GM23248 (cell line): Measurements from ENCODE around the gene H6PD. TPM values are rescaled to one million over a fixed set of nuclear protein-coding genes. Genes with fewer than 3 reads are reported as not detected.

ENCODE experiments used
- DNase-seq: peaks from one replicate; pipeline ENCODE4 v3.0.0-alpha.2; 2015
- H2AFZ ChIP-seq: fragments of 200-600 bp; sonication (generic); 2 replicates; pipeline ENCODE4 v1.6.1; 2016; ENCODE audit warnings: antibody characterized with exemption
- H3F3A ChIP-seq: fragments of 200-600 bp; sonication (generic); 2 replicates; pipeline ENCODE4 v1.6.1; 2016; ENCODE audit warnings: mild to moderate bottlenecking, antibody characterized with exemption, mixed run types; ENCODE audit not compliant: insufficient read depth
- H3K27ac ChIP-seq: fragments of 200-600 bp; sonication (generic); 2 replicates; pipeline ENCODE4 v1.5.1; 2016; ENCODE audit warnings: mild to moderate bottlenecking
- H3K27me3 ChIP-seq: fragments of 200-600 bp; sonication (generic); replicated peaks from 2 replicates; pipeline ENCODE4 v1.6.1; 2016; ENCODE audit warnings: mild to moderate bottlenecking; ENCODE audit not compliant: insufficient read depth
- H3K36me3 ChIP-seq: fragments of 200-600 bp; sonication (generic); 2 replicates; pipeline ENCODE4 v1.6.1; 2016; ENCODE audit warnings: low read depth, mild to moderate bottlenecking
- H3K4me1 ChIP-seq: fragments of 200-600 bp; sonication (generic); 2 replicates; pipeline ENCODE4 v1.6.1; 2016; ENCODE audit warnings: mild to moderate bottlenecking; ENCODE audit not compliant: insufficient read depth
- H3K4me2 ChIP-seq: fragments of 200-600 bp; sonication (generic); one replicate; pipeline ENCODE4 v1.6.1; 2016; ENCODE audit warnings: mild to moderate bottlenecking; ENCODE audit not compliant: unreplicated experiment
- H3K4me3 ChIP-seq: fragments of 200-600 bp; sonication (generic); 2 replicates; pipeline ENCODE4 v1.5.1; 2016; ENCODE audit warnings: mild to moderate bottlenecking
- H3K79me2 ChIP-seq: fragments of 200-600 bp; sonication (generic); 2 replicates; pipeline ENCODE4 v1.6.1; 2016; ENCODE audit warnings: mild to moderate bottlenecking; ENCODE audit not compliant: insufficient read depth
- H3K9ac ChIP-seq: fragments of 200-600 bp; sonication (generic); 2 replicates; pipeline ENCODE4 v1.6.1; 2016; ENCODE audit warnings: mild to moderate bottlenecking
- H3K9me2 ChIP-seq: fragments of 200-600 bp; sonication (generic); 2 replicates; pipeline ENCODE4 v1.6.1; 2016; ENCODE audit warnings: mixed run types, mild to moderate bottlenecking, moderate library complexity; ENCODE audit not compliant: insufficient read depth
- H3K9me3 ChIP-seq: fragments of 200-600 bp; sonication (generic); one replicate; pipeline ENCODE4 v1.6.1; 2017; ENCODE audit warnings: low read depth
- H4K20me1 ChIP-seq: fragments of 200-600 bp; sonication (generic); 2 replicates; pipeline ENCODE4 v1.6.0; 2016; ENCODE audit not compliant: insufficient read depth
- EZH2 ChIP-seq: fragments of 200-600 bp; sonication (generic); IDR thresholded peaks from 2 replicates; pipeline ENCODE4 v1.6.1; 2018; ENCODE audit warnings: antibody characterized with exemption, mild to moderate bottlenecking; ENCODE audit not compliant: insufficient read depth, poor library complexity, severe bottlenecking
- EZH2phosphoT487 ChIP-seq: fragments of 200-600 bp; sonication (generic); IDR thresholded peaks from 2 replicates; pipeline ENCODE4 v1.6.1; 2018; ENCODE audit warnings: antibody characterized with exemption, moderate library complexity, mild to moderate bottlenecking, low read depth; ENCODE audit not compliant: insufficient read depth
- WGBS, 2 experiments: methylation state at CpG; one replicate each; pipeline ENCODE4 v1.1.6; 2015 to 2017; ENCODE audit warnings: low lambda C conversion rate in 2 of 2, low coverage in 1 of 2; ENCODE audit errors: missing lambda C conversion rate in 2 of 2; 5-methylcytosine and 5-hydroxymethylcytosine counted together
- in situ Hi-C: fragments of 300-500 bp; cut with MboI; formaldehyde crosslinking; loops from 2 replicates; pipeline ENCODE4 v1.15.0; 2020
- polyA plus RNA-seq: library from polyadenylated mRNA; unstranded; fragments of >200 nt; fragmentation: Nextera tagmentation; extraction: Ambion mirVana; gene quantifications from 2 replicates; pipeline ENCODE4 v1.2.1, GENCODE V29; 2016
- total RNA-seq: library from RNA; depleted of rRNA; stranded (reverse); fragments of >200 nt; shearing (Covaris generic); gene quantifications from 2 replicates; pipeline ENCODE4 v1.2.3, GENCODE V29; 2014

Gene H6PD
- total and polyA plus RNA-seq, 2 experiments from 2014 or later: 16.1 to 29.6 TPM

DNA sequence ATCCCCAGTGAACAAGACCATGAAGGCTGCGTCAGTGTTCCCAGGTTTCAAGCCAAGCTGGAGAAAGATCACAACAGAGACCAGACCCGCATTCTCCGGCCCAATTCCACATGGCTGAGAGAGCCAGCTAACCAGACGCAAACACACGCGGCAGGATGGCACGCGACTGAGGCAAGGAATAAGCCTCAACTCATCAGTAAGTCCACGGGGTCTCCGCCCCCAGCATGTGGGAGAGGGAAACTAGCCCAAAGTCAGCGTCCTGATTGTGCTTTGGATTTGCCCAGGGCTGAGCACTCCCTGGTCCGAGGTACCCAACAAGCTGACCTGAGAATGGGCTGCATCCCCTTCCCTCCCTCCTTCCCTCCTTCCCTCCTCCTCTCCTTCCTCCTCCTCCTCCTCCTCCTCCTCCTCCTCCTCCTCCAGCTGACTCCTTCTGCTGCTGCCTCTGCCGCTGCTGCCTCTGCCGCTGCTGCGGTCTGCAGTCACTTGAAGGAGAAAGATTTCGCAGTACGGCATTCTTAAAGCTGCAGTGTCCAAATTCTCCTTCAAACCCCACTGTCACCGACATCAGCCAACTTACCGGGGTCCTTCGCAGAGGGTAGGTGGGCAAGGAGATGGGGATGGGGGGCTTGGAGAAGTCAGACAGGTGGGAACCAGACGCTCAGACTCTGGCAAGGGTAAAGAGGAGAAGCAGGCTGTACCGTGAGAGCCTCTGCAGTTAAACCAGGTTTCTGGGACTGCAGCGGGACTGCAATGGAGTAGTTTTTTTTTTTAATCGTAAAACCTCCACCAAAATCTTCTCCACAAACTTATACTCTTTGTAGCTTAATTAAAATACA, 33.0 kb upstream of the H6PD start:
- peaks cover 47% of the 10 kb centered on the region for H3F3A ChIP-seq
- no peaks in the 10 kb centered on the region for H3K9me2 ChIP-seq
- H3K4me2 ChIP-seq: peak overlapping the region; percentile 99
- H3K27me3 ChIP-seq: no peaks in the 10 kb centered on the region
- TF ChIP-seq EZH2phosphoT487 (no peak), EZH2 (no peak)
- H3K79me2 ChIP-seq: no peaks in the 10 kb centered on the region
- H3K4me3 ChIP-seq: peak overlapping the region; percentile 94
- in situ Hi-C loops: no loop called here
- peak overlapping the region; percentile 86 for H2AFZ ChIP-seq
- H4K20me1 ChIP-seq: no peaks in the 10 kb centered on the region
- peak overlapping the region; percentile 93 for H3K9ac ChIP-seq
- H3K36me3 ChIP-seq: no peaks in the 10 kb centered on the region
- DNase-seq: peak; percentile 92
- peaks cover 27% of the 10 kb centered on the region for H3K4me1 ChIP-seq
- WGBS, 2 experiments: 1% methylated on average over 22 to 24 of the region's 24 CpGs
- no peaks in the 10 kb centered on the region for H3K9me3 ChIP-seq
- peak overlapping the region; percentile 92 for H3K27ac ChIP-seq

DNA sequence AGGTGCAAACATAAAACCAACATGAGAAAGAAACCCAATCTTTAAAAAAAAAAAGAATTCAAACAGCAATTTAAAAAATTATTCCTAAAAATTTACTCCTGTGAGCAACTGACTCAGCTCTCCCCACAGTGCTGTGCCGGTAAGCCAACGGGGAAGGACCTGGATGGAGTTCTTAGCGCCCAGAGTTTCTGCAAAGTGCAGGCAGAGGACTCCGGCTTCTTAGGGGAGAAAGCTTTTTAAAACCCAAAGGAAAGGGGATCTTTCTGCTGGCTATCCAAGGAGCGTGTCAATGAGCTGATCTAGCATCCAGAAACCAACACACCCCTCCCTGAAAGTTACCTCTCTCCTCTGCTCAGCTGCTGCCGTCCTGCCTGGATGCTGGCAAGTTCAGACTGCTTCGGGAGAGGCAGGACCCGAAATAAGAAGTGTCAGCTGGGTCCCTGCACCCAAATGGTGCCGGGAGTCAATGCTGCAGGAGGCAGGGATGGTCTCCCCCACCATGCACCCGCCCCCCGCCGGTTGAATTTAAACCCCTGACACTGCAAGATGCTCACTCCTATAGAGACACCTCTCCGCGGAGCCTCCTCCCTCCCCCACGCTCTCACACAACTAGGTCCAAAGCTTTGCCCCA, 32.2 kb upstream of the H6PD start:
- peak; percentile 57 for DNase-seq
- H3K4me1 ChIP-seq: peaks cover 26% of the 10 kb centered on the region
- H3K27ac ChIP-seq: peak overlapping the region; percentile 92
- H3K36me3 ChIP-seq: no peaks in the 10 kb centered on the region
- peak overlapping the region; percentile 99 for H3K4me2 ChIP-seq
- no peaks in the 10 kb centered on the region for H3K79me2 ChIP-seq
- peak overlapping the region; percentile 94 for H3K4me3 ChIP-seq
- 6 to 8% methylated on average over 14 to 15 of the region's 15 CpGs for WGBS, 2 experiments
- no peaks in the 10 kb centered on the region for H3K9me2 ChIP-seq
- H4K20me1 ChIP-seq: no peaks in the 10 kb centered on the region
- H3K27me3 ChIP-seq: no peaks in the 10 kb centered on the region
- peak overlapping the region; percentile 86 for H2AFZ ChIP-seq
- TF ChIP-seq EZH2phosphoT487: no peak
- TF ChIP-seq EZH2: no peak
- H3K9me3 ChIP-seq: no peaks in the 10 kb centered on the region
- peaks cover 41% of the 10 kb centered on the region for H3F3A ChIP-seq
- H3K9ac ChIP-seq: peak overlapping the region; percentile 93
- in situ Hi-C loops: no loop called here

DNA sequence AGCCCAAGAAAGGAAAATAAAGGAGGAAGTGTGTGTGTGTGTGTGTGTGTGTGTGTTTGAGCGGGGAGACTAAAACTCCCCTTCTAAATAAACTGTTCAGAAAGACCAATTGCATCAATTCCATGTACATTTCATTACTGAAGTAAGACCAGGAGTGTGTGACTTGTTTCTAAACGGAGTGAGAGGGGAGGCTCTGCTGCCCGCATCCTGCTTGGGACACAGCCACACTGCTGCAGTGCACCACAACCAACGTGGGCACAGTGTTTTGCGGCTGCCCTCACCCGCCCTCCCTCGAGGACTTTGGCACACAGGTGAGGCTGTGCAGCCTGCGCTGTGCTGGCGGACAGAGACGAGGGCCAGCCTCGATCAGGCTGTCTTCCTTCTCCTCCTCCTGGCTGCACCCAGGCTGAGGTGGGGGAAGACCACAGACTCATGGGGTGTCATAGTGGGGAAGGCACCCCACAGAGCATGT, 31.0 kb upstream of the H6PD start:
- in situ Hi-C loops: no loop called here
- no peak for TF ChIP-seq EZH2phosphoT487
- H2AFZ ChIP-seq: no peak overlapping the region
- H3K9me3 ChIP-seq: no peaks in the 10 kb centered on the region
- H3K4me1 ChIP-seq: peaks cover 30% of the 10 kb centered on the region
- WGBS, 2 experiments: 73 to 75% methylated on average over 11 of the region's 11 CpGs
- H3K27me3 ChIP-seq: no peaks in the 10 kb centered on the region
- H3K36me3 ChIP-seq: no peaks in the 10 kb centered on the region
- H3K79me2 ChIP-seq: no peaks in the 10 kb centered on the region
- no peak overlapping the region for H3K9ac ChIP-seq
- no peak overlapping the region for H3K27ac ChIP-seq
- no peak overlapping the region for H3K4me3 ChIP-seq
- no peak for DNase-seq
- H3K4me2 ChIP-seq: no peak overlapping the region
- H3K9me2 ChIP-seq: no peaks in the 10 kb centered on the region
- peaks cover 46% of the 10 kb centered on the region for H3F3A ChIP-seq
- no peaks in the 10 kb centered on the region for H4K20me1 ChIP-seq

DNA sequence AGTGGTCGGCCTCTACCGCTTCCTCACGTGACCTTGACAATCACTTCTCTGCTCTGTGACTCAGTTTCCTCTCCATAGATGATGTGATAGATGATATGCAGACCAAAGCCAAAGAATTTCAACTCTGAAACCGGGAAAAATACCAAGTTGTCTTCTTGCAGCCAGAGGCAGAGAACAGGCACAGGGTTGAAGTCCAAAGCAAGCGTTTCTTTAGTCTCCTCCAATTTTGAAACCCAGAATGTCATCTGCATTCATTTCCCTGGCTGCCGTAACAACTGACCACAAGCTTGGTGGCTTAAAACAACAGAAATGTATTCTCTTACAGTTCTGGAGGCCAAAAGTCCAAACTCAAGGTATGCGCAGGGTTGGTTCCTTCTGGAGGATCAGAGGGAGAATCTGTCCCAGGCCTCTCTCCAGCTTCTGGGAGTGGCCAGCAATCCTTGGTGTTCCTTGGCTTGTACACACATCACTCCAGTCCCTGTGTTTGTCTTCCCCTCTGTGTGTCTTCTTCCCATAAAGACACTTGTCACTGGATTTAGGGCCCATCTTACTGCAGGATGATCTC, 30.3 kb upstream of the H6PD start:
- no peaks in the 10 kb centered on the region for H3K9me2 ChIP-seq
- H3K9ac ChIP-seq: no peak overlapping the region
- H3K4me2 ChIP-seq: no peak overlapping the region
- H3K4me1 ChIP-seq: peaks cover 30% of the 10 kb centered on the region
- no peaks in the 10 kb centered on the region for H3K79me2 ChIP-seq
- no peaks in the 10 kb centered on the region for H4K20me1 ChIP-seq
- H3K9me3 ChIP-seq: no peaks in the 10 kb centered on the region
- TF ChIP-seq EZH2: no peak
- TF ChIP-seq EZH2phosphoT487: no peak
- in situ Hi-C loops: no loop called here
- H3K36me3 ChIP-seq: no peaks in the 10 kb centered on the region
- H3F3A ChIP-seq: peaks cover 43% of the 10 kb centered on the region
- H3K27ac ChIP-seq: no peak overlapping the region
- no peak overlapping the region for H2AFZ ChIP-seq
- H3K27me3 ChIP-seq: no peaks in the 10 kb centered on the region
- no peak overlapping the region for H3K4me3 ChIP-seq
- no peak for DNase-seq
- WGBS, 2 experiments: 67 to 74% methylated on average over 7 of the region's 7 CpGs
